SK-N-SH (cell line): ENCODE measurements around the gene C11orf97. TPM values are rescaled to one million over a fixed set of nuclear protein-coding genes. Genes with fewer than 3 reads are reported as not detected.

Experiments used
- CTCF ChIA-PET: fragments of 300-600, 350-600 bp; formaldehyde crosslinking; extraction: SDS; loops from one replicate; lab custom pipeline; 2021; lab: Yijun Ruan, JAX
- POLR2A ChIA-PET: fragments of 350-600 bp; sonication (Branson Sonifier 250); formaldehyde crosslinking; extraction: SDS; loops from one replicate; lab custom pipeline; 2020; ENCODE audit warnings: antibody characterized with exemption, inconsistent platforms; lab: Yijun Ruan, JAX
- DNase-seq: peaks from one replicate; pipeline ENCODE4 v3.0.0; 2012
- H2AFZ ChIP-seq: fragments of 200-600 bp; sonication (generic); 2 replicates; pipeline ENCODE4 v1.8.1; 2016; ENCODE audit warnings: antibody characterized with exemption, mild to moderate bottlenecking, low read depth
- H3F3A ChIP-seq: fragments of 200-600 bp; sonication (generic); replicated peaks from 2 replicates; pipeline ENCODE3; 2016; ENCODE audit warnings: antibody characterized with exemption, mild to moderate bottlenecking; ENCODE audit not compliant: insufficient read depth
- H3K27ac ChIP-seq, 2 experiments: fragments of 200-500 bp in 1 of 2; fragments of 200-600 bp in 1 of 2; sonication (Bioruptor generic) in 1 of 2; sonication (generic), shearing (Covaris generic) in 1 of 2; 2 replicates each; pipeline versions ENCODE4 v1.5.1 to v1.6.1; 2014 to 2016; ENCODE audit warnings: low read depth in 2 of 2, inconsistent platforms in 1 of 2, low read length in 1 of 2, mild to moderate bottlenecking in 1 of 2, mixed read lengths in 1 of 2
- H3K27me3 ChIP-seq: fragments of 200-600 bp; sonication (generic), shearing (Covaris generic); 2 replicates; pipeline ENCODE4 v1.6.1; 2016; ENCODE audit warnings: mixed run types; ENCODE audit not compliant: insufficient read depth
- H3K36me3 ChIP-seq, 2 experiments: fragments of 200-500 bp in 1 of 2; fragments of 200-600 bp in 1 of 2; sonication (Bioruptor generic) in 1 of 2; sonication (generic) in 1 of 2; replicated peaks in 1 of 2; 2 replicates each; pipeline versions ENCODE3 to v1.5.1; 2014 to 2016; ENCODE audit warnings: low read length in 1 of 2, mild to moderate bottlenecking in 1 of 2; ENCODE audit not compliant: insufficient read depth in 2 of 2, control insufficient read depth in 1 of 2
- H3K4me1 ChIP-seq, 2 experiments: fragments of 200-500 bp in 1 of 2; fragments of 200-600 bp in 1 of 2; sonication (Bioruptor generic) in 1 of 2; sonication (generic), shearing (Covaris generic) in 1 of 2; 2 replicates each; pipeline versions ENCODE4 v1.5.1 to v1.6.1; 2014 to 2016; ENCODE audit warnings: low read depth in 1 of 2, low read length in 1 of 2, mixed run types in 1 of 2; ENCODE audit not compliant: insufficient read depth in 2 of 2, control insufficient read depth in 1 of 2
- H3K4me2 ChIP-seq: fragments of 200-600 bp; sonication (generic), shearing (Covaris generic); 2 replicates; pipeline ENCODE4 v1.6.1; 2017; ENCODE audit warnings: mixed run types
- H3K4me3 ChIP-seq, 2 experiments: fragments of 200-500 bp in 1 of 2; fragments of 200-600 bp in 1 of 2; sonication (Bioruptor generic) in 1 of 2; sonication (generic), shearing (Covaris generic) in 1 of 2; 2 replicates each; pipeline versions ENCODE4 v1.5.1 to v1.8.1; 2014 to 2016; ENCODE audit warnings: low read depth in 2 of 2, inconsistent platforms in 1 of 2, low read length in 1 of 2, mild to moderate bottlenecking in 1 of 2, mixed read lengths in 1 of 2, moderate library complexity in 1 of 2
- H3K79me2 ChIP-seq: fragments of 200-600 bp; sonication (generic); 2 replicates; pipeline ENCODE4 v1.8.1; 2017; ENCODE audit warnings: mild to moderate bottlenecking; ENCODE audit not compliant: insufficient read depth
- H3K9ac ChIP-seq: fragments of 200-600 bp; sonication (generic); 2 replicates; pipeline ENCODE4 v1.6.1; 2017; ENCODE audit warnings: mixed run types
- H3K9me2 ChIP-seq: fragments of 200-600 bp; sonication (generic); 2 replicates; pipeline ENCODE4 v1.6.1; 2017; ENCODE audit warnings: mixed run types
- H3K9me3 ChIP-seq: fragments of 200-600 bp; sonication (generic); 2 replicates; pipeline ENCODE4 v1.6.1; 2017; ENCODE audit warnings: mixed run types, mild to moderate bottlenecking, moderate library complexity
- H4K20me1 ChIP-seq: fragments of 200-600 bp; sonication (generic); 2 replicates; pipeline ENCODE4 v1.6.1; 2017; ENCODE audit warnings: mild to moderate bottlenecking, mixed run types; ENCODE audit not compliant: insufficient read depth
- ELF1 ChIP-seq: IDR thresholded peaks from 2 replicates; pipeline ENCODE4 v1.4.0; 2012
- GABPA ChIP-seq: IDR thresholded peaks from 2 replicates; pipeline ENCODE4 v1.4.0; 2012; ENCODE audit warnings: low read depth, mild to moderate bottlenecking
- IRF3 ChIP-seq: fragments of 150-350 bp; IDR thresholded peaks from 2 replicates; pipeline ENCODE4 v1.6.1; 2016; ENCODE audit warnings: mild to moderate bottlenecking, low read depth, low read length
- MAX ChIP-seq: IDR thresholded peaks from 2 replicates; pipeline ENCODE4 v1.4.0; 2012; ENCODE audit warnings: low read depth
- MEF2A ChIP-seq: IDR thresholded peaks from 2 replicates; pipeline ENCODE4 v1.4.0; 2012; ENCODE audit warnings: low read depth, borderline replicate concordance
- NRF1 ChIP-seq: IDR thresholded peaks from 2 replicates; pipeline ENCODE4 v1.6.1; 2012; ENCODE audit warnings: low read depth, mild to moderate bottlenecking, low read length
- RAD21 ChIP-seq: IDR thresholded peaks from 2 replicates; pipeline ENCODE4 v1.6.1; 2012; ENCODE audit warnings: mild to moderate bottlenecking, low read length
- REST ChIP-seq: IDR thresholded peaks from 2 replicates; pipeline ENCODE4 v1.6.1; 2012; ENCODE audit warnings: mild to moderate bottlenecking, low read depth, low read length, moderate library complexity
- RXRA ChIP-seq: IDR thresholded peaks from 2 replicates; pipeline ENCODE4 v1.4.0; 2012; ENCODE audit warnings: low read depth, mild to moderate bottlenecking, borderline replicate concordance
- SIN3A ChIP-seq: IDR thresholded peaks from 2 replicates; pipeline ENCODE4 v1.6.1; 2012; ENCODE audit warnings: low read depth, mild to moderate bottlenecking, low read length, moderate library complexity, borderline replicate concordance
- SMC3 ChIP-seq: IDR thresholded peaks from 2 replicates; pipeline ENCODE4 v1.6.1; 2012; ENCODE audit warnings: low read depth, low read length, improper control_type of control experiment
- TEAD4 ChIP-seq: IDR thresholded peaks from 2 replicates; pipeline ENCODE4 v1.4.0; 2012; ENCODE audit warnings: mild to moderate bottlenecking, borderline replicate concordance; ENCODE audit not compliant: insufficient read depth
- USF1 ChIP-seq: IDR thresholded peaks from 2 replicates; pipeline ENCODE4 v1.4.0; 2012; ENCODE audit warnings: low read depth, borderline replicate concordance
- ZBTB33 ChIP-seq: IDR thresholded peaks from 2 replicates; pipeline ENCODE4 v1.4.0; 2012; ENCODE audit warnings: low read depth, borderline replicate concordance
- WGBS: methylation state at CpG from one replicate; pipeline ENCODE4 v1.1.6; 2017; ENCODE audit warnings: low lambda C conversion rate; 5-methylcytosine and 5-hydroxymethylcytosine counted together
- polyA plus RNA-seq, 3 experiments: library from polyadenylated mRNA; depleted of rRNA; stranded (reverse); fragments of >200 nt; gene quantifications; 2 replicates each; pipeline ENCODE4 v1.2.3, GENCODE V29; 2012

The C11orf97 gene
- polyA plus RNA-seq, 1 of the 3 experiments (the other 2 are of a cell fraction) = not detected

- H3F3A ChIP-seq = peaks cover 28% of the 10 kb centered on the region
- H3K4me1 ChIP-seq = peaks cover 0 to 41% of the 10 kb centered on the region in 2 experiments; a peak in 3 of 4 replicates
- H2AFZ ChIP-seq = no peak overlapping the region
- no peak overlapping the region for H3K27ac ChIP-seq
- H3K27me3 ChIP-seq = no peaks in the 10 kb centered on the region
- no peak for TF ChIP-seq ELF1
- TF ChIP-seq GABPA = no peak
- no peak for TF ChIP-seq SMC3
- TF ChIP-seq IRF3 = no peak
- TF ChIP-seq, all 33 proteins: peak for 0
- ChIA-PET CTCF (interaction anchor here (1.1 kb wide), 1 partner anchor 41 kb away, joined by 3 read pairs; no protein-coding TSS in a partner anchor), POLR2A (interaction anchor here (0.6 kb wide), 1 partner anchor 408 kb away, joined by 4 read pairs; no protein-coding TSS in a partner anchor)
- Histone ChIP-seq H4K20me1 (no peaks in the 10 kb centered on the region), H3K9ac (no peak overlapping the region), H3K4me2 (no peak overlapping the region), H3K36me3 (no peaks in the 10 kb centered on the region), H3K79me2 (no peaks in the 10 kb centered on the region), H3K9me2 (no peaks in the 10 kb centered on the region), H3K9me3 (no peaks in the 10 kb centered on the region), H3K4me3 (no peak overlapping the region)
- no peak for DNase-seq
- 95% methylated on average over 3 of the region's 3 CpGs for WGBS
Observed at GRCh38 chr11:94560834-94561233, 48.6 kb downstream of the C11orf97 start.

- Histone ChIP-seq H4K20me1 (no peaks in the 10 kb centered on the region), H3K27me3 (no peaks in the 10 kb centered on the region), H2AFZ (peak overlapping the region; percentile 60; the same call in 1 of the 2 replicates), H3K9me3 (no peaks in the 10 kb centered on the region), H3K27ac (peak overlapping the region in 1 of 2 experiments; percentile 67; a peak in 2 of 4 replicates), H3F3A (peaks cover 6% of the 10 kb centered on the region), H3K4me1 (peaks cover 0 to 24% of the 10 kb centered on the region in 2 experiments; a peak in 3 of 4 replicates), H3K36me3 (no peaks in the 10 kb centered on the region), H3K9ac (peak overlapping the region; percentile 22; the same call in 1 of the 2 replicates), H3K4me3 (no peak overlapping the region), H3K9me2 (no peaks in the 10 kb centered on the region), H3K79me2 (no peaks in the 10 kb centered on the region), H3K4me2 (peak overlapping the region; percentile 26; the same call in 1 of the 2 replicates)
- whole genome bisulfite sequencing = 47% methylated on average over 4 of the region's 4 CpGs
- ChIA-PET CTCF (no interaction called here), POLR2A (no interaction called here)
- DNase-seq = no peak
- TF ChIP-seq NRF1 (no peak), ZBTB33 (no peak), SIN3A (no peak), SMC3 (peak; percentile 10; the same call in 1 of the 2 replicates), USF1 (no peak), REST (no peak), GABPA (no peak), TEAD4 (no peak), ELF1 (no peak), IRF3 (no peak), MAX (no peak), RXRA (no peak), MEF2A (peak; percentile 61; the same call in 1 of the 2 replicates), RAD21 (peak; percentile 44)
Observed at GRCh38 chr11:94563176-94563847, 51.1 kb downstream of the C11orf97 start.
